ENCODE data around the gene NFILZ.
A peak's percentile ranks its signal among the peaks of the same experiment; 100 is the strongest.

Gene NFILZ

DNA sequence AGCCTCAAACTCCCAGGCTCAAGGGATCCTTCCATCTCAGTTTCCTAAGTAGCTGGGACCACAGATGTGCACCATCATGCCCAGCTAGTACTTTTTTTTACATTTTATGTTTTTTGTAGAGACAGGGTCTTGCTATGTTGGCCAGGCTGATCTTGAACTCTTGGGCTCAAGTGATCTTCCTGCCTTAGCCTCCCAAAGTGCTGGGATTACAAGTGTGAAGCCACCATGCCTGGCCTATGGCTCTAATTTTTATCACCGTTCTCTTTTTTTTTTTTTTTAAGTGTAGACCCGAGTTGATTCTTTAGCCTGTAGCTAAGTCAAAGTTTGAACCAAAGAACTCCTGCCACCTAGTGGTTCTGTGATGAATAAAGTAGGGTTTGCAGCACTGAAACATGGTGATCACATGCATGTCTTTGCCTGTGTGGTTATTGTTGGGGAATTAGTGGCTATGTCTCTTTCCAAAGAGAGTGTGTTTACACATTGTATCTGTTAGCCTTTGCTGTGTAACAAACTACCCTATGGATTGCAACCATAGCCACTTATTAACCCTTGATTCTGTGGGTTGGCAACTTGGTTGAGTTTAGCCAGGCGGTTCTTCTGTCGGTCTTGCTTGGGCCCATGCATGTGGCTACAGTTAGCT, 11.6 kb downstream of the NFILZ start:
- DNase-seq (ENCODE audit: low read depth), result peak; percentile 49
- TF ChIP-seq, protein P1, sequence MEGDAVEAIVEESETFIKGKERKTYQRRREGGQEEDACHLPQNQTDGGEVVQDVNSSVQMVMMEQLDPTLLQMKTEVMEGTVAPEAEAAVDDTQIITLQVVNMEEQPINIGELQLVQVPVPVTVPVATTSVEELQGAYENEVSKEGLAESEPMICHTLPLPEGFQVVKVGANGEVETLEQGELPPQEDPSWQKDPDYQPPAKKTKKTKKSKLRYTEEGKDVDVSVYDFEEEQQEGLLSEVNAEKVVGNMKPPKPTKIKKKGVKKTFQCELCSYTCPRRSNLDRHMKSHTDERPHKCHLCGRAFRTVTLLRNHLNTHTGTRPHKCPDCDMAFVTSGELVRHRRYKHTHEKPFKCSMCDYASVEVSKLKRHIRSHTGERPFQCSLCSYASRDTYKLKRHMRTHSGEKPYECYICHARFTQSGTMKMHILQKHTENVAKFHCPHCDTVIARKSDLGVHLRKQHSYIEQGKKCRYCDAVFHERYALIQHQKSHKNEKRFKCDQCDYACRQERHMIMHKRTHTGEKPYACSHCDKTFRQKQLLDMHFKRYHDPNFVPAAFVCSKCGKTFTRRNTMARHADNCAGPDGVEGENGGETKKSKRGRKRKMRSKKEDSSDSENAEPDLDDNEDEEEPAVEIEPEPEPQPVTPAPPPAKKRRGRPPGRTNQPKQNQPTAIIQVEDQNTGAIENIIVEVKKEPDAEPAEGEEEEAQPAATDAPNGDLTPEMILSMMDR (IDR thresholded peaks at IDR 0.05; ENCODE audit: insufficient read depth, low read depth, low read length, missing control alignments), result peak; percentile 48
- H3K4me3 ChIP-seq (ENCODE audit: low read depth, low read length), result no peak overlapping the region

DNA sequence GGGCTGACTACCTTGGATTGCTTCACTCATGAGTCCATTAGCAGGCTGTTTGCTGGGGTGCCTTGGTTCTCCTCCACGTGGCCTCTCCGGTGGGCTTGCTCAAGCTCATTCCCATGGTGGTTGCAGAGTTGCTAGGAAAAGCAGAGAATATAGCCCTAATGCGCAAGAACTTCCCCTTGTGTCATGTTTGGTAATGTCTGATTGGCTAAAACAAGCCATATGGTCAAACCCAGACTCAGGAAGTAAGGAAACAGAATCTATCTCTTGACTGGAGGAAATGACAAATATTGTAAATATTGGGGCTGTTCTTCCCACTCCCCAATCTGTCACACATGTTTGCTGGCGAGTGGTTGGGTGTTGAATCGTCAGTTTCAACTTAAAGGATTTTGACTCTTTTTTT, 12.1 kb downstream of the NFILZ start:
- TF ChIP-seq, protein P1 (IDR thresholded peaks at IDR 0.05; ENCODE audit: insufficient read depth, low read depth, low read length, missing control alignments), result no peak
- no peak for DNase-seq (ENCODE audit: low read depth)
- no peak overlapping the region for H3K4me3 ChIP-seq (ENCODE audit: low read depth, low read length)

DNA sequence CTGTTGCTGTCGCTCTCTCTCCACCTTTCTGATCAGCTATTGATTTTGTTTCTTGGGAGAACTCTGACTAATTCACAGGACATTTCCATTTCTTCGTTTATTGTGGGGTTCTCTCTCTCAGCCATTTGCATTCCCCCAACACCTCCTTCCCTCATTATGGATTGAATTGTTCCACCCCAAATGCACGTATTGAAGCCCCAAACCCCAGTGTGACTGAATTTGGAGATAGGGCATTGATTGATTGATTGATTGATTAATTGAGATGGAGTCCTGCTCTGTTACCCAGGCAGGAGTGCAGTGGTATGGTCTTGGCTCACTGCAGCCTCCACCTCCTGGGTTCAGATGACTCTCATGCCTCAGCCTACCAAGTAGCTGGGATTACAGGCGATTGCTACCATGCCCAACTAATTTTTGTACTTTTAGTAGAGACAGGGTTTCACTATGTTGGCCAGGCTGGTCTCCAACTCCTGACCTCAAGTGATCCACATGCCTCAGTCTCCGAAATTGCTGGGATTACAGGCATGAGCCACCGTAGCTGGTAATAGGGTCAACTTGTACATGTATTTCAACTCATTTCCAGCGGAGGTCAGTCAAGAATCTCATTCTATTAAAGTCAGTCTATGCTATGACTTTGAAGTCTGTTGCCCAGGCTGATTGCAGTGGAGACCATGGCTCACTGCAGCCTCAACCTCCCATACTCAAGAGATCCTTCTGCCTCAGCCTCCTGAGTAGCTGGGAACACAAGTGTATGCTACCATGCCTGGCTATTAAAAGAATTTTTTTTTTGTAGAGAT, 13.6 kb downstream of the NFILZ start:
- TF ChIP-seq, protein P1 (IDR thresholded peaks at IDR 0.05; ENCODE audit: insufficient read depth, low read depth, low read length, missing control alignments), result no peak
- no peak overlapping the region for H3K4me3 ChIP-seq (ENCODE audit: low read depth, low read length)
- no peak for DNase-seq (ENCODE audit: low read depth)

DNA sequence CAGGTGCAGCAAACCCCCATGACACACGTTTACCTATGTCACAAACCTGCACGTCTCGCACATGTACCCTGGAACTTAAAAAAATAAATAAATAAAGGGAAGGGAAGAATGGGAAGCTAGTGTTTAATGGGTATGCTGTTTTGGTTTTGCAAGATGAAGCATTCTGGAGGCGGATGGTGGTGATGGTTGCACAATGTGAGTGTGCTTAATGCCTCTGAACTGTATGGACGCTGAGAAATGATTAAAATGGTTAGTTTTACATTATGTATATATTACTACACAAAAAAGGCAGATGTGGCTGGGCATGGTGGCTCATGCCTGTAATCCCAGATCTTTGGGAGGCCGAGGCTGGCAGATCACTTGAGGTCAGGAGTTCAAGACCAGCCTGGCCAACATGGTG, 17.8 kb downstream of the NFILZ start:
- no peak overlapping the region for H3K4me3 ChIP-seq (ENCODE audit: low read depth, low read length)
- no peak for DNase-seq (ENCODE audit: low read depth)
- TF ChIP-seq, protein P1 (IDR thresholded peaks at IDR 0.05; ENCODE audit: insufficient read depth, low read depth, low read length, missing control alignments), result no peak

DNA sequence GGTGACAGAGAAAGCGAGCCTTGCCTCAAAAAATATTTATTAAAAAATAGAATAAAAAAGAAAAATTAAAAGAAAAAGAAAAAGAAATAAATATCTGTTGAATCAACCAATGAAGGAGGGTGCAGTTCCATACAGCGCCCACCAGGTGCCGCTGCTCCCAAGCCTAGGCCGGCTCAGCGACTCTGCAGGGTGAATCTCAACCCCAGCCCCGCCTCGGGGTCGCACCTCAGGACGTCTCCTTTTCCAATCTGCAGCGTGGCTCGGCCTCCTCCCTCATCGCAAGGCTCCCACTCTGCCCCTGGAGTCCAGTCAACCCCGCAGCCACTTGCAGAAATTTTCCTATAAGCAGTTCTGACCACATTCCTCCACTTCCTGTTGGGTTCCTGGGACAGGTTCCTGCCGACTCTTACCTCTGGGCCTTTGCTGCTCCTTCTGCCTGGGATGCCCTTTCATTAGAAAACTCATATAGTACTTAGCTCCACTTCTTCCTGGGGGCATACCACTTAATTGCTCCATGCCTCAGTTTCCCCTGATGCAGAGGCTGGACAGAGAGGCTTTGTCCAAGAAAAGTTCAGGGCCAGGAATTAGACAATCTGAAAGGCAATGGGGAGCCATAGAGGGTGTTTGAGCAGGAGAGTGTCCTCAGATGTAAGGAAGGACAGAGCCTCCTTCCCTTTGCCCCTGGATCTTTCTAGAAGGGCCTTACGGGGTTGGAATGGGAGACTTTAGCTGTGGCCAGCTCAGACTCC, 24.3 kb downstream of the NFILZ start:
- DNase-seq (ENCODE audit: low read depth), result peak; percentile 59
- TF ChIP-seq, protein P1 (IDR thresholded peaks at IDR 0.05; ENCODE audit: insufficient read depth, low read depth, low read length, missing control alignments), result peak; percentile 93
- H3K4me3 ChIP-seq (ENCODE audit: low read depth, low read length), result no peak overlapping the region

DNA sequence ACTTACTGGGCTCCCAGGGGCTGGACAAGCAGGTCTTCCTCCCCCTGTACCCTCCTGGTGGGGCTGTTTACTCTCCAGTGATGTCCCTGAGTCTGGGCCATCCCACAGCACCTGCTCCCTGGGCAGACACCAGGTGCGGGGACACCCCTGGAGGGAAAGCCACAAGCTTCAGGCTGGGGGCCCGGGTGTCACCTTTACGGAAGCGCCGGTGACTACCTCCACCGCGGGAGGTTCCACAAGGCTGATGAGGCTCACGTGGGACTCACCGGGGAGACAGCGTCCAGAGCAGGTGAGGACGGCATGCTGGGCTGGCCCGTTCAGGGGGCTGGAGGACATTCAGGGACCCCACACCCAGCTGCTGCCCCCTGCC, 24.9 kb downstream of the NFILZ start:
- H3K4me3 ChIP-seq (ENCODE audit: low read depth, low read length), result no peak overlapping the region
- DNase-seq (ENCODE audit: low read depth), result peak; percentile 10
- TF ChIP-seq, protein P1 (IDR thresholded peaks at IDR 0.05; ENCODE audit: insufficient read depth, low read depth, low read length, missing control alignments), result no peak
